Retinal pigment epithelial cell (primary cell): ENCODE measurements around the gene TFAM.

Experiments used
- DNase-seq: peaks from one replicate; pipeline ENCODE4 v3.0.0-alpha.2; 2010; ENCODE audit warnings: low read depth
- H3K4me3 ChIP-seq: 2 replicates; pipeline ENCODE4 v1.5.1; 2011; ENCODE audit warnings: mild to moderate bottlenecking, low read length, control low read depth, moderate library complexity
- TF ChIP-seq, protein P1 (sequence below): conservative IDR thresholded peaks from 2 replicates; pipeline ENCODE4 v1.5.1; 2011; ENCODE audit warnings: low read depth, low read length, control low read depth, inconsistent platforms

The TFAM gene

DNA sequence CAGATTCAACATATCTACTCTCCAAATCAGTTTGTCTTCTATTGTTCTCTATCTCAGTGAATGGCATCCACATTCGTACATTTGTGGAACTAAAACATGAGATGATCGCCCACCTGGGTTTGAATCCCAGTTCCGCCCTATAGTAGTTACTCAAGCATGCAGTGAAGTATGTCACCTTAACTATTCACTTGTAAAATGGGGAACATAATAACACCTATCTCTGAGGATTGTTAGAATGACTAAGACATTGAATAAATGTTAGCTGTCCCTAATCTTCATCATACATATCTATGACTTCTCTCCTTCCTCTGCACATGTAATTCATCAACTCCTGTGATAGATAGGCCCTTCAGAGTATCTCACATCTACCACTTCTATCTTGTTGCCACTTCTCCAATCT is 25.7 kb upstream of the TFAM start:
- TF ChIP-seq, protein P1, sequence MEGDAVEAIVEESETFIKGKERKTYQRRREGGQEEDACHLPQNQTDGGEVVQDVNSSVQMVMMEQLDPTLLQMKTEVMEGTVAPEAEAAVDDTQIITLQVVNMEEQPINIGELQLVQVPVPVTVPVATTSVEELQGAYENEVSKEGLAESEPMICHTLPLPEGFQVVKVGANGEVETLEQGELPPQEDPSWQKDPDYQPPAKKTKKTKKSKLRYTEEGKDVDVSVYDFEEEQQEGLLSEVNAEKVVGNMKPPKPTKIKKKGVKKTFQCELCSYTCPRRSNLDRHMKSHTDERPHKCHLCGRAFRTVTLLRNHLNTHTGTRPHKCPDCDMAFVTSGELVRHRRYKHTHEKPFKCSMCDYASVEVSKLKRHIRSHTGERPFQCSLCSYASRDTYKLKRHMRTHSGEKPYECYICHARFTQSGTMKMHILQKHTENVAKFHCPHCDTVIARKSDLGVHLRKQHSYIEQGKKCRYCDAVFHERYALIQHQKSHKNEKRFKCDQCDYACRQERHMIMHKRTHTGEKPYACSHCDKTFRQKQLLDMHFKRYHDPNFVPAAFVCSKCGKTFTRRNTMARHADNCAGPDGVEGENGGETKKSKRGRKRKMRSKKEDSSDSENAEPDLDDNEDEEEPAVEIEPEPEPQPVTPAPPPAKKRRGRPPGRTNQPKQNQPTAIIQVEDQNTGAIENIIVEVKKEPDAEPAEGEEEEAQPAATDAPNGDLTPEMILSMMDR = no peak
- no peak for DNase-seq
- H3K4me3 ChIP-seq = no peak overlapping the region

DNA sequence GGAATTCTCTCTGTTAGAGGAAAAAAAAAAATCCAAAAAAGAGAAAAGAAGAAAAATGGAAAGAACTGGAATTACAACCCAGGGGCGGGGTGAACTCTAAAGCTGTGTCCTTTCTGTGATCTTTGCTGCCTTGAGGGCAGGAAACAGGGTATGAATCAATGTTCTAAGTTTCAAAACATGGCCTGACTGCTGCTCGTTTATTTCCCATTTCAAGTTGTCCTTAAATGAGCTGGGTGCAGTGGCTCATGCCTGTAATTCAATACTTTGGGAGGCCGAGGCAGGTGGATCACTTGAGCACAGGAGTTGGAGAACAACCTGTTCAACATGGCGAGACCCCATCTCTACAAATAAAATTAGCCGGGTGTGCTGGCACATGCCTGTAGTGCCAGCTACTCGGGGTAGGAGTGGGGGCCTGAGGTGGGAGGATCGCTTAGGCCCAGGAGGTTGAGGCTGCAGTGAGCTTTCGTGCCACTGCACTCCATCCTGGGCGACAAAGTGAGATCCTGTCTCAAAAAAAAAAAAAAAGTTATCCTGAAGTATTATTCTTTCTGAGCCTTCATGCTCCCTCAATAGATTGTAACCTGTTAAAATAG is 24.7 kb upstream of the TFAM start:
- DNase-seq = no peak
- no peak overlapping the region for H3K4me3 ChIP-seq
- TF ChIP-seq, protein P1 = no peak

DNA sequence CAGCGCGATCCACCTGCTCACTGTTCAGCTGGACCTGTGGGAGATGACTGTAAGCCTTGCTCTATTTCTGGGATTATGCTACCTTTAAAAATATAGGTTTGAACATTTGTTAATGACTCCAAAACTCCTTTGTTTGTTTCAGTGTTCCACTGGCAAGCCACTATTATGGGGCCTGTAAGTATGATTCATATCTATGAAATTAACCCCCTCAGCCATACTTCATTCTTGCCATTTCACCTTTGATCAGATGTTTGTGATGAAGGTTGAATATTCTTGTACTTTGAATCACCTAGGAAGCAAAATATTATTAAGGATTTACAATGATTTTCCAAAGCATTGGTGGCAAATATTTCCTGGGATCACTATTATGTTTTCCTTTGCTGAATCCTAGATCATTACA is 23.9 kb upstream of the TFAM start:
- TF ChIP-seq, protein P1 = no peak

DNA sequence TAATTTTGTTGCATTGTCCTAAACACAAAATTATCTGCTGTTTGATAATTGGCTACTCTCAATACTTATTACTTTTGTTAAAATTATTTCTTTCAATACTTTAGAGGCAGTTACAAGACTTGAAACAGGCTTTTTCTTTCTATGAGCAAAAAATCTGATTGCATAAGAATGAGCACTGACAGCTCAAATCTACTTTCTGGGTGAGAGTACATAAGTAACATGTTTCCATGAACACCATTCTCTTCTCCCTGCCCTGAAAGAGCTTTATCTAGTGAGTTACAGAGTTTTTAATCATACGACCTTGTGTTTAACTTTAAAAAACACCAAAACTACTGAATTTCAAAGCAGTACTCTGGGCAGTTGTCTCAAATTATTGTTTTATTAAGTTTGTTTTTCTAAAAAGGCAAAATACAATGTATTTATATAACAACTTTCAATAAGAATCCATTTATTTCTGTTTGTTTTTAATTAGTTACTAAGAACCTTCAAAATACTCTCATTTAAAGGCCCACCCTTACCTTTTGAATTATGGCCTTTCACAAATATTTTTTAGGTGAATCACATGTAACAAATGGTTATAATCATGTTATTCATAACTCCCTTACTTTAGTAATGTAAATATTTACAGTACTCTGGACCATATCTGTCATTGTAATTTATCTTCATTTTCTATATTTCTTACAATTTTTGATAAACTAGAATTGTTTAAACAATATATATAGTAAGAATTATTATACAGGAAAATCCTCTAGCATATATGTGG is 23.0 kb upstream of the TFAM start:
- TF ChIP-seq, protein P1 = no peak

More for the DNA sequence above, 23.9 kb upstream of the TFAM start:
- no peak for DNase-seq
- H3K4me3 ChIP-seq = no peak overlapping the region

DNA sequence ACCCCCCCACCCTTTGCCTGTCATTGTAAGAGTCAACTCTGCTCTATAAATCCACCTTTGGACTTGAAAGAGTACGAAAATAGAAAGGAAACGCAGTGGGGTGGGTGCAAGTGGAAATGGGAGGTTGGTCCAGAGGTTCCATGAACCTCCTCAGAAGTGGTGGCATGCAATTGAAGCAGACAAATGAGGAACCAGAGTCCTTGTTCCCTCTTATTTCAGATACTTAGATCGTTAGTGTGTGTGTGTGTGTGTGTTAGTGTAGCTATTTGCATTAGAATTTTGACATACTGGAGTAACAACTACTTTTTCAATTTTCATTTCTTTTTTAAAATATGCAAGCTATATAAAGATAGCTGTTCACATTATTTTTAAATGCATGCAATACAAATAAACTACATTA is 18.1 kb upstream of the TFAM start:
- H3K4me3 ChIP-seq = no peak overlapping the region
- DNase-seq = no peak

More for the DNA sequence above, 23.0 kb upstream of the TFAM start:
- no peak for DNase-seq
- no peak overlapping the region for H3K4me3 ChIP-seq

DNA sequence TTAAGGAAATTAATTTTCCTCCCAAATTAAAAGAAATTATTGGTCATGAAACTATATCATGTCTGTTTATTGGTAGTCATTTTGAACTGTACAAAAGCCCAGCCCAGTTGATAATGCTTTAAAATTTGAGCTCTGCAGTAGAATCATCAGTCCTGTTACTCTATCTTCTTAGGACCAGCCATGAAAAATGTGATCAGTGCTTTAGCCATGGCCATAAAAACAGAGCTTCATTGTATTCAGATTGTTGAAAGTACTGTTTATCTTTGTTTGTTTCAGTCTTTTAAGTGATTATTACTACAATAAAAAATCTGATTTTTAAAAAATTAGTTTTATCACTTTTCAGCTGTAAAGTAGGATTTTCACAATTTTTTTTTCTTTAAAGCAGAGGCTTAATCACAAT is 13.7 kb upstream of the TFAM start:
- no peak overlapping the region for H3K4me3 ChIP-seq
- DNase-seq = no peak
- TF ChIP-seq, protein P1 = no peak

More for the DNA sequence above, 18.1 kb upstream of the TFAM start:
- TF ChIP-seq, protein P1 = no peak
